CD14-positive monocyte (primary cell): Measurements from ENCODE around the gene AFF1. TPM values are rescaled to one million over a fixed set of nuclear protein-coding genes. Genes with fewer than 3 reads are reported as not detected.
A peak's percentile ranks its signal among the peaks of the same experiment; 100 is the strongest.

ENCODE experiments used
- DNase-seq, 3 donors: peaks; one replicate each; pipeline ENCODE4 v3.0.0-alpha.2; 2011 to 2022
- H2AFZ ChIP-seq: 2 replicates; pipeline ENCODE4 v1.6.0; 2012; ENCODE audit warnings: mild to moderate bottlenecking, low read depth, low read length, inconsistent platforms; ENCODE audit not compliant: insufficient read depth, poor library complexity, severe bottlenecking
- H3K27ac ChIP-seq, 2 donors: 1 replicate in 1 of 2; 2 replicates in 1 of 2; pipeline ENCODE4 v1.5.1; 2012 to 2013; ENCODE audit warnings: low read length in 2 of 2, control low read depth in 1 of 2, inconsistent platforms in 1 of 2, low read depth in 1 of 2, mild to moderate bottlenecking in 1 of 2
- H3K27me3 ChIP-seq, 2 donors: one replicate each; pipeline versions ENCODE4 v1.6.0 to v1.6.1; 2011 to 2013; ENCODE audit warnings: low read length in 2 of 2; ENCODE audit not compliant: control insufficient read depth in 2 of 2, insufficient read depth in 2 of 2
- H3K36me3 ChIP-seq, 2 donors: replicated peaks in 1 of 2; 1 replicate in 1 of 2; 2 replicates in 1 of 2; pipeline versions ENCODE4 v1.5.1 to v1.6.1; 2012 to 2013; ENCODE audit warnings: low read length in 2 of 2, control low read depth in 1 of 2, inconsistent platforms in 1 of 2, mild to moderate bottlenecking in 1 of 2; ENCODE audit not compliant: insufficient read depth in 2 of 2, control insufficient read depth in 1 of 2
- H3K4me1 ChIP-seq, 2 donors: 1 replicate in 1 of 2; 2 replicates in 1 of 2; pipeline versions ENCODE4 v1.5.1 to v1.6.1; 2012 to 2013; ENCODE audit warnings: low read length in 2 of 2, control low read depth in 1 of 2, inconsistent platforms in 1 of 2, mild to moderate bottlenecking in 1 of 2, moderate library complexity in 1 of 2; ENCODE audit not compliant: insufficient read depth in 2 of 2, control insufficient read depth in 1 of 2
- H3K4me2 ChIP-seq: replicated peaks from 2 replicates; pipeline ENCODE3; 2012; ENCODE audit warnings: low read length, moderate library complexity, mild to moderate bottlenecking; ENCODE audit not compliant: poor library complexity, severe bottlenecking; ENCODE audit errors: extremely low read depth
- H3K4me3 ChIP-seq, 3 experiments: fragments of 200-600 bp in 1 of 3; sonication (generic) in 1 of 3; replicated peaks in 1 of 3; 1 replicate in 2 of 3; 2 replicates in 1 of 3; pipeline ENCODE4 v1.5.1; 2011 to 2013; ENCODE audit warnings: low read length in 3 of 3, mild to moderate bottlenecking in 3 of 3, control low read depth in 2 of 3, low read depth in 2 of 3, inconsistent platforms in 1 of 3, moderate library complexity in 1 of 3
- H3K79me2 ChIP-seq: 2 replicates; pipeline ENCODE4 v1.6.0; 2012; ENCODE audit warnings: mild to moderate bottlenecking, control low read depth, inconsistent platforms, low read length, moderate library complexity; ENCODE audit not compliant: insufficient read depth
- H3K9ac ChIP-seq: 2 replicates; pipeline ENCODE4 v1.6.0; 2017; ENCODE audit warnings: low read length, mild to moderate bottlenecking; ENCODE audit not compliant: insufficient read depth, poor library complexity, severe bottlenecking
- H3K9me3 ChIP-seq, 2 donors: replicated peaks in 1 of 2; 1 replicate in 1 of 2; 2 replicates in 1 of 2; pipeline versions ENCODE4 v1.5.1 to v1.6.1; 2012 to 2013; ENCODE audit warnings: low read length in 2 of 2, control low read depth in 1 of 2; ENCODE audit not compliant: control insufficient read depth in 1 of 2, insufficient read depth in 1 of 2
- H4K20me1 ChIP-seq: 2 replicates; pipeline ENCODE4 v1.6.0; 2012; ENCODE audit warnings: mild to moderate bottlenecking, low read length, control low read depth, moderate library complexity; ENCODE audit not compliant: insufficient read depth
- H3K27ac Mint-ChIP-seq, 7 donors: one replicate each; pipeline ENCODE4 v1.8.0; 2020; ENCODE audit warnings: mild to moderate bottlenecking in 7 of 7, mixed read lengths in 7 of 7, moderate library complexity in 6 of 7, inconsistent platforms in 2 of 7
- H3K27me3 Mint-ChIP-seq, 3 donors: one replicate each; pipeline ENCODE4 v1.8.0; 2021 to 2022; ENCODE audit warnings: low read depth in 3 of 3, mild to moderate bottlenecking in 3 of 3, mixed read lengths in 3 of 3, moderate library complexity in 3 of 3, inconsistent platforms in 1 of 3
- H3K36me3 Mint-ChIP-seq, 2 donors: one replicate each; pipeline ENCODE4 v1.8.0; 2020; ENCODE audit warnings: mixed read lengths in 2 of 2, inconsistent platforms in 1 of 2, mild to moderate bottlenecking in 1 of 2
- H3K4me1 Mint-ChIP-seq: one replicate; pipeline ENCODE4 v1.8.0; 2020; ENCODE audit warnings: mild to moderate bottlenecking, mixed read lengths
- H3K4me3 Mint-ChIP-seq, 2 donors: one replicate each; pipeline ENCODE4 v1.8.0; 2020; ENCODE audit warnings: mild to moderate bottlenecking in 2 of 2, mixed read lengths in 2 of 2, moderate library complexity in 1 of 2
- H3K9me3 Mint-ChIP-seq, 7 donors: one replicate each; pipeline ENCODE4 v1.8.0; 2020 to 2022; ENCODE audit warnings: mixed read lengths in 7 of 7, mild to moderate bottlenecking in 6 of 7, moderate library complexity in 6 of 7, inconsistent platforms in 2 of 7
- CTCF ChIP-seq: fragments of 200-600 bp; IDR thresholded peaks from one replicate; pipeline ENCODE4 v1.8.0; 2022; ENCODE audit warnings: antibody characterized with exemption, mild to moderate bottlenecking
- WGBS: methylation state at CpG from one replicate; pipeline ENCODE4 v1.1.5; 2013; ENCODE audit warnings: missing lambda C conversion rate; ENCODE audit not compliant: insufficient coverage; 5-methylcytosine and 5-hydroxymethylcytosine counted together
- intact Hi-C, 2 donors: fragments of 100-400 bp; cut with micrococcal nuclease; formaldehyde crosslinking; loops; one replicate each; pipeline versions ENCODE4 v1.15.0 to v1.15.1; 2023
- polyA plus RNA-seq, 3 donors: library from polyadenylated mRNA; depleted of rRNA in 1 of 3; unstranded in 2 of 3; stranded (reverse) in 1 of 3; fragments of 300-500 nt in 2 of 3; fragments of >200 nt in 1 of 3; fragmentation: Illumina TruSeq in 2 of 3; gene quantifications; 1 replicate in 2 of 3; 2 replicates in 1 of 3; pipeline ENCODE4 v1.2.3, GENCODE V29; 2012 to 2021

AFF1 gene
- polyA plus RNA-seq, 3 donors = 7.5 to 20.9 (median 16.3) TPM

- WGBS = under 1% methylated on average over 80 of the region's 82 CpGs
- H3K79me2 ChIP-seq = peaks cover 83% of the 10 kb centered on the region
Observed at GRCh38 chr4:87006676-87007527, 72.1 kb downstream of the AFF1 start.

More at GRCh38 chr4:87006676-87007527, 72.1 kb downstream of the AFF1 start:
- H3K4me3 ChIP-seq = peak overlapping the region; percentile 78 to 98 (median 88)
- peaks cover 0 to 1% (median 0%) of the 10 kb centered on the region in 3 donors for H3K27me3 Mint-ChIP-seq
- peak overlapping the region; percentile 87 to 99 for H3K27ac ChIP-seq
- peak overlapping the region; percentile 98 for H3K4me2 ChIP-seq
- no peaks in the 10 kb centered on the region for H3K27me3 ChIP-seq
- no peaks in the 10 kb centered on the region for H3K36me3 ChIP-seq
- DNase-seq = peak; percentile 87 to 91 (median 91)
- intact Hi-C loops = loop anchor here (2.0 to 10.0 kb wide), 5 partner anchors 45 to 88 kb away; partner anchors contain the start of gene AFF1 (in 2 of the 2)
- no peaks in the 10 kb centered on the region for H3K9me3 ChIP-seq
- peaks cover 51% of the 10 kb centered on the region for H3K4me1 Mint-ChIP-seq
- H2AFZ ChIP-seq = peak overlapping the region; percentile 89
- H4K20me1 ChIP-seq = peaks cover 29% of the 10 kb centered on the region
- peak overlapping the region; percentile 85 for H3K9ac ChIP-seq
- no peaks in the 10 kb centered on the region for H3K9me3 Mint-ChIP-seq
- H3K4me3 Mint-ChIP-seq = peak overlapping the region; percentile 98
- TF ChIP-seq CTCF = peak; percentile 34
- peaks cover 0 to 8% of the 10 kb centered on the region in 2 donors for H3K36me3 Mint-ChIP-seq
- peak overlapping the region; percentile 93 to 97 (median 97) for H3K27ac Mint-ChIP-seq
- peaks cover 50 to 63% of the 10 kb centered on the region in 2 donors for H3K4me1 ChIP-seq
